Natural killer cell (primary cell): ENCODE measurements around the gene L1TD1. TPM values are rescaled to one million over a fixed set of nuclear protein-coding genes. Genes with fewer than 3 reads are reported as not detected.

ENCODE experiments used
- ATAC-seq, 3 donors: fragments of 150-1000 bp in 2 of 3; fragments of 200-7000 bp in 1 of 3; cut with Tn5 transposase; 1 replicate in 1 of 3; 2 replicates in 2 of 3; pipeline ENCODE4 v1.10.0; 2021; ENCODE audit warnings: mild to moderate bottlenecking in 2 of 3, moderate library complexity in 2 of 3
- DNase-seq, 2 donors: peaks; one replicate each; pipeline versions ENCODE4 v3.0.0 to v3.0.0-alpha.2; 2013 to 2021; ENCODE audit warnings: mixed read lengths in 1 of 2
- H3K27ac ChIP-seq: one replicate; pipeline ENCODE4 v1.5.1; 2013; ENCODE audit warnings: mild to moderate bottlenecking, low read length
- H3K27me3 ChIP-seq: one replicate; pipeline ENCODE4 v1.6.1; 2013; ENCODE audit warnings: low read length; ENCODE audit not compliant: control insufficient read depth, insufficient read depth
- H3K36me3 ChIP-seq: one replicate; pipeline ENCODE4 v1.6.1; 2013; ENCODE audit warnings: low read length; ENCODE audit not compliant: control insufficient read depth, insufficient read depth
- H3K4me1 ChIP-seq: one replicate; pipeline ENCODE4 v1.6.1; 2013; ENCODE audit warnings: low read length; ENCODE audit not compliant: control insufficient read depth, insufficient read depth
- H3K4me3 ChIP-seq: one replicate; pipeline ENCODE4 v1.5.1; 2013; ENCODE audit warnings: low read length
- H3K9me3 ChIP-seq: one replicate; pipeline ENCODE4 v1.6.1; 2013; ENCODE audit warnings: low read length; ENCODE audit not compliant: control insufficient read depth, insufficient read depth
- H3K27ac Mint-ChIP-seq, 2 donors: one replicate each; pipeline ENCODE4 v1.8.0; 2022; ENCODE audit warnings: mild to moderate bottlenecking in 2 of 2, mixed read lengths in 2 of 2, moderate library complexity in 1 of 2
- H3K27me3 Mint-ChIP-seq, 2 donors: one replicate each; pipeline ENCODE4 v1.8.0; 2022; ENCODE audit warnings: low read depth in 2 of 2, mixed read lengths in 2 of 2
- H3K36me3 Mint-ChIP-seq: one replicate; pipeline ENCODE4 v1.8.0; 2022; ENCODE audit warnings: mixed read lengths
- H3K4me1 Mint-ChIP-seq, 2 donors: one replicate each; pipeline ENCODE4 v1.8.0; 2022; ENCODE audit warnings: mixed read lengths in 2 of 2
- H3K4me3 Mint-ChIP-seq: one replicate; pipeline ENCODE4 v1.8.0; 2022; ENCODE audit warnings: mild to moderate bottlenecking, moderate library complexity, mixed read lengths
- H3K9me3 Mint-ChIP-seq, 2 donors: one replicate each; pipeline ENCODE4 v1.8.0; 2022; ENCODE audit warnings: mixed read lengths in 2 of 2
- CTCF ChIP-seq: fragments of 200-600 bp; IDR thresholded peaks from one replicate; pipeline ENCODE4 v1.8.0; 2022; ENCODE audit warnings: antibody characterized with exemption
- WGBS: methylation state at CpG from one replicate; pipeline ENCODE4 v1.1.7; 2013; ENCODE audit warnings: missing lambda C conversion rate; ENCODE audit not compliant: insufficient coverage; 5-methylcytosine and 5-hydroxymethylcytosine counted together
- intact Hi-C: fragments of 100-400 bp; cut with micrococcal nuclease; formaldehyde crosslinking; loops from one replicate; pipeline ENCODE4 v1.14.2; 2022
- total RNA-seq, 4 donors: library from RNA; stranded (reverse); fragments of 120-200 nt in 1 of 4; gene quantifications; one replicate each; pipeline versions ENCODE4 v1.2.3 to v1.2.4, GENCODE V29; 2013 to 2022

Gene L1TD1
- total RNA-seq, 3 donors from 2014 or later (not counting 1 experiment from before 2014, with no cell fraction given): 0.35 TPM; not detected in 2

GRCh38 chr1:62198781-62199125 lies 4.1 kb downstream of the L1TD1 start:
- no peaks in the 10 kb centered on the region for H3K9me3 ChIP-seq

DNA sequence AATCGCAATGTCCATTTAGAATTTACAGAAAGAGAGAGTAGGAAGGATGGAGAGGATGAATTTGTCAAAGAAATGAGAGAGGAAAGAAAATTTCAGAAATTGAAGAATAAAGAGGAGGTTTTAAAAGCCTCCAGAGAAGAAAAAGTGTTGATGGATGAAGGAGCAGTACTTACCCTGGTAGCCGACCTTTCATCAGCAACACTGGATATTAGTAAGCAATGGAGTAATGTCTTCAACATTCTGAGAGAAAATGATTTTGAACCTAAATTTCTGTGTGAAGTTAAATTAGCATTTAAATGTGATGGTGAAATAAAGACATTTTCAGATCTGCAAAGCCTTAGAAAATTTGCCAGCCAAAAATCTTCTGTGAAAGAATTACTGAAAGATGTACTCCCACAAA lies 12.5 kb downstream of the L1TD1 start:
- Mint-ChIP-seq H3K27me3 (peaks cover 2 to 8% of the 10 kb centered on the region in 2 donors), H3K4me3 (no peak overlapping the region), H3K4me1 (no peaks in the 10 kb centered on the region), H3K27ac (no peak overlapping the region), H3K9me3 (peaks cover 8 to 10% of the 10 kb centered on the region in 2 donors), H3K36me3 (peaks cover 10% of the 10 kb centered on the region)
- no peak for ATAC-seq
- Histone ChIP-seq H3K27me3 (no peaks in the 10 kb centered on the region), H3K4me1 (no peaks in the 10 kb centered on the region), H3K27ac (no peak overlapping the region), H3K4me3 (no peak overlapping the region), H3K36me3 (no peaks in the 10 kb centered on the region), H3K9me3 (no peaks in the 10 kb centered on the region)
- intact Hi-C loops: no loop called here
- no peak for DNase-seq
- no peak for TF ChIP-seq CTCF
- WGBS: 98% methylated on average over 2 of the region's 2 CpGs

More at GRCh38 chr1:62198781-62199125, 4.1 kb downstream of the L1TD1 start:
- Mint-ChIP-seq H3K27me3 (peaks cover 17 to 18% of the 10 kb centered on the region in 2 donors), H3K36me3 (no peaks in the 10 kb centered on the region), H3K4me1 (peaks cover 0 to 6% of the 10 kb centered on the region in 2 donors), H3K27ac (no peak overlapping the region), H3K4me3 (no peak overlapping the region), H3K9me3 (no peaks in the 10 kb centered on the region)
- no peak for TF ChIP-seq CTCF
- intact Hi-C loops: no loop called here
- WGBS: 43% methylated on average over 3 of the region's 3 CpGs
- Histone ChIP-seq H3K4me3 (no peak overlapping the region), H3K4me1 (no peaks in the 10 kb centered on the region), H3K36me3 (no peaks in the 10 kb centered on the region), H3K27me3 (peaks cover 3% of the 10 kb centered on the region), H3K27ac (no peak overlapping the region)
- ATAC-seq (no peak), DNase-seq (no peak)

DNA sequence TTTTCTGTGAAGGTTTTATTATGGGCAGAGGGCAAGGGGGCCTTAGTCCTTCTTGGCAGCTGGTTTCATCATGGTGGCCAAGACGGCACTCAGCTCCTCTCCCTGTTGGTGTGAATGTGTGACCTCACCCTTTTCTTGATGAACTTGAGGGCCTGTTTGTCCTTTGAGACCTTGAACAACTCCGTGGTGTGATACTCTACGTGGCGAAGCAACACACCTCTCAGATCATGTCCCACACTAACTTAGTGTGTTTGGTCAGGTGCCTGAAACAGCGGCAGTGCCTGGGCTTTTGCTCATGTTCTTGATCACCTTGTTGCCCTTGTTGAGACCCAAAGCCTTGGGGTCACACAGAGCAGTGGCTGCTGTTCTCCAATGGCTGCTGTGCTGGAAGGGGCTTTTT lies 13.4 kb downstream of the L1TD1 start:
- Histone ChIP-seq H3K27ac (no peak overlapping the region), H3K27me3 (no peaks in the 10 kb centered on the region), H3K36me3 (no peaks in the 10 kb centered on the region), H3K4me3 (no peak overlapping the region), H3K9me3 (no peaks in the 10 kb centered on the region), H3K4me1 (no peaks in the 10 kb centered on the region)
- no peak for DNase-seq
- intact Hi-C loops: no loop called here
- 97% methylated on average over 5 of the region's 5 CpGs for WGBS
- ATAC-seq: no peak
- no peak for TF ChIP-seq CTCF
- Mint-ChIP-seq H3K4me3 (no peak overlapping the region), H3K27me3 (peaks cover 2 to 8% of the 10 kb centered on the region in 2 donors), H3K4me1 (no peaks in the 10 kb centered on the region), H3K9me3 (peaks cover 8 to 10% of the 10 kb centered on the region in 2 donors), H3K36me3 (peaks cover 10% of the 10 kb centered on the region), H3K27ac (no peak overlapping the region)

- peaks cover 2 to 8% of the 10 kb centered on the region in 2 donors for H3K27me3 Mint-ChIP-seq
- peaks cover 10% of the 10 kb centered on the region for H3K36me3 Mint-ChIP-seq
- Histone ChIP-seq H3K9me3 (no peaks in the 10 kb centered on the region), H3K27me3 (no peaks in the 10 kb centered on the region), H3K4me1 (no peaks in the 10 kb centered on the region), H3K4me3 (no peak overlapping the region), H3K36me3 (no peaks in the 10 kb centered on the region), H3K27ac (no peak overlapping the region)
- no peak overlapping the region for H3K27ac Mint-ChIP-seq
- no peak overlapping the region for H3K4me3 Mint-ChIP-seq
- peaks cover 8 to 10% of the 10 kb centered on the region in 2 donors for H3K9me3 Mint-ChIP-seq
- ATAC-seq (no peak), DNase-seq (no peak)
- no peak for TF ChIP-seq CTCF
- WGBS: 45% methylated on average over 1 of the region's 1 CpG
- intact Hi-C loops: no loop called here
- H3K4me1 Mint-ChIP-seq: no peaks in the 10 kb centered on the region
Measured at GRCh38 chr1:62208970-62209369, 14.3 kb downstream of the L1TD1 start.
